ENCODE results near the gene ELP4.

ELP4 gene

DNA sequence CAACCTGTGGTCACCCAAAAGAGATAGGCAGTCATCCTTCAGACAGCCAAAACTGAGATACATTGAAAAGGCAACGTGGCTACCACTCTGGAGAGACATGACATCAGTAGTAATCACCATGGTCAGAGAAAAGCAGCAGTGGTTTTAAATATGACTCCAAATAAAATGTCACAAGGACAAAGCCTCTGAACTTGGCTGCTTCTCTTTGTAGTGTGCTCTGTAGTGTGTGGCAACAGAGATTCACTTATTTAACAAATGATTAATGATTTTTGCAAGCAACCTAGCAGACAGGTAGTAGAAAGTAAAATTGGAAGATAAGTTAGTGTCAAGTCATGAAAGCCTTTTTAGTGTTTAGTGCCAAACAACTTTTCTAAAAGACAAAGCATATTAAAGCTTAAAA lies 238.0 kb downstream of the ELP4 start:
- no peak for DNase-seq (ENCODE audit: low read depth, low spot score)
- H3K4me3 ChIP-seq (ENCODE audit: low read length) = no peak overlapping the region

DNA sequence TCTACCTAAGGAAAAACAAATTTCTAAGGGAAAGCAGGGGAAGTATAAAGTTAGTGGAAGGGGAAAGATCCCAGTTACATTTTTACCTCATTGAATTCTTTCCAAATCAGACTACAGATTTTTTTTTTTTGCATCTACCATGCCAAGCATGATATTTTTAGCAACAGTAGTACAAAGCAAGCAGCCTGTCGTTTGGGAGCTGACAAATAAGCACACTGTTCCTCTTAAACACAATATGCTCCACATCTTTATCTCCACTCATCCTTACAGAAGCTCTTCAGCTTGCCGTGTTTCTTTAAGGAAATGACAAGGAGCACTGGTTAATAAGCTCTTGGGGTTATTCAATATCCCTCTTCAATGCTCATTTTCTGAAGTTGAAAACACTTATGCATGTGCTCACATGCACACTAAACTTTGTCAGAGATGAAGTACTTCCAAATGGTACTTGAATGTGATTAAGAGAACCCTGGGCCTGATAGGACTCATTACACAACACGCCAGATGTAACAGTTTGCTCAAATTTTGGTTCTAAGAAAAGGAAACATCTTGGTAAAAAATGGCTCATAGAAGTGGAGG lies 247.8 kb downstream of the ELP4 start:
- DNase-seq (ENCODE audit: low read depth, low spot score) = no peak
- no peak overlapping the region for H3K4me3 ChIP-seq (ENCODE audit: low read length)

DNA sequence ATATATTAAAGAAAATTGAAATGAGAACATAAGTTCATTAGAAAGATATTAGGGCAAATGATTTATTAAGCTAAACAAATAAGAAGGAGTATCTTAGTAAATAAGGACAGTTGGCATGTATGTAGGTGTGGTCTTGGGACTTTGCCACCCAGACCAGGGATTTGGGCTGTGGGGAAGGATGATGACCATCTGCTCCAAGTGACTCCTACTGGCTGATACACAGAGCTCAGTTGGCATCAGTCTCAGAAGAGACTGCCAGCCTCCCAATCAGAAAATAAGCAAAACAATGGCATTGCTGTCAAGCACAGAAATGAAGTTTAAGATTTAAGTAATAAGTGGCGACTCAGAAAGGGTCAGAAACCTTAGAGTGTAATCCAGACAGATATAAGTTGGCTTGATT lies 252.1 kb downstream of the ELP4 start:
- no peak for DNase-seq (ENCODE audit: low read depth, low spot score)
- H3K4me3 ChIP-seq (ENCODE audit: low read length) = no peak overlapping the region

DNA sequence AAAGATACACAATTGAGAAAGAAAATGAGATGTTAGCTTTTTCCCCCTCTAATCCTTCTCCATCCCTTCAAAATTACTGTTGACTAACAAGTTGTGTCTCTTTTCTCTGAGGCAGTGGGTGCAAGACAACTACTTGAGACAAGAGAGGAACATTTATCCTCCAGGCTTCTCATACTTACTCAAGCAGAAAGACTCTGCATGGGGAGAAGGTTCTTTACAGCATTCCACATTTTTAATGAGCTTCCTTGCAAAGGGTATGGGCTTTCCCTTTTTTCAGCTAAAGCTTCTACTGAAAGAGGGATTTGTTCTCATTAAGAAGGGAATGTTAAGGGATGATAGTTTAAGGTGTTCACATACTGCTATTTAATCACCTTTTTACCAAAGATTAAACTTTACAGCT lies 253.7 kb downstream of the ELP4 start:
- no peak for DNase-seq (ENCODE audit: low read depth, low spot score)
- no peak overlapping the region for H3K4me3 ChIP-seq (ENCODE audit: low read length)

DNA sequence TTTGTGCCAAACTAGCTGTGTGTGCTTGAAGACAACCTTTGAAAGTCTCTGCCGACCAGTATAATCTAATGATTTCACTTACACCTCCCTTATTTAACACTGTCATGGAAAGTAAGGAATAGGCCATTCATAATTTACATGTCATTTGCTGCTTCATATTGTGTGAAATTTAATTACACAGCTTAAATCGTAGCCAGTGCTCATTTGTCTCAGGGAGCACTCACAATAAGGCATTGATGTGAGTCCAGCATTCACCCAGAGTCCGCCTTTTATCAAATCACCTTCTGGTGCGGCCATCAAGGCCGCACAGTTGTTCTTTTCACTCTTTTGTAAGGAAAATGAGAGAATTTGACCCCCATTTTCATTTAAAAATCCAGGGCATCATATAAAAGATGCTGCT lies 254.7 kb downstream of the ELP4 start:
- H3K4me3 ChIP-seq (ENCODE audit: low read length) = no peak overlapping the region

DNA sequence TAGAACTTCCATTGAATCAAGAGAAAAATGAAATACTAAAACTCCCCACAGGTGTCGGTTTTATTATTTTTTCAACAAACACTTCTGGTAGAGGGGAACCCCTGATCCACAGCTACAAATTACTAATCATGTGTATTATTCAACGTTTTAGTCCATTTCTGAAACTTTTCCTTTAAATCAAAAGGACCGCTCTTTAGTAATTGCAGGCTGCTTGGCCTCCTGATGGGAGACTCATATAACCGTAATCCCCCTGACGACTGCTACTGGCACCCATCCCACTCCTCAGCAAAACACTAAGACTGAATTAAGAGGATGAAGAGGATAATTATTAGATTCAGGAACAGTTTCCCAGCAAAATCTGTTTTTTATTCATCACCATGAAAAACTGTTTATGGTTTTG lies 255.2 kb downstream of the ELP4 start:
- DNase-seq (ENCODE audit: low read depth, low spot score) = no peak
- H3K4me3 ChIP-seq (ENCODE audit: low read length) = no peak overlapping the region

More for the DNA sequence above, 254.7 kb downstream of the ELP4 start:
- no peak for DNase-seq (ENCODE audit: low read depth, low spot score)

DNA sequence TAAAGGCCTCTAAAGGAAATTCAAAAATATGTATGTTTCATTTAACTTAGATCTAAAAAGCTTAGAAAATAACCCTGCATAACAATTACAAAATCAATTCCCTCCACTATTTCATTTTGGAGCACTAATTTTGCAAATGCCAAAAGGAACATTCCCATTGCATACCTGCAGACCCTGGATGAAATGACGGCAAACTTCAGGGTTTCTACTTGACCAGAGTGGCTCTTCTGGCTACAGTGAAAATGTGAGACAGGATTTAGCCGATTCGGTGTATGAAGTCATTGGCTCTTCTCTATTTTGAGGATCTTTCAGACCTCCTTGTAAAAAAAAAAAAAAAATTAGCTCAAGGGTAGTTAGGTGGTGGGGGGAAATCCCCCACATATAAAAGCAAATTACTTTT lies 257.5 kb downstream of the ELP4 start:
- DNase-seq (ENCODE audit: low read depth, low spot score) = no peak
- no peak overlapping the region for H3K4me3 ChIP-seq (ENCODE audit: low read length)

DNA sequence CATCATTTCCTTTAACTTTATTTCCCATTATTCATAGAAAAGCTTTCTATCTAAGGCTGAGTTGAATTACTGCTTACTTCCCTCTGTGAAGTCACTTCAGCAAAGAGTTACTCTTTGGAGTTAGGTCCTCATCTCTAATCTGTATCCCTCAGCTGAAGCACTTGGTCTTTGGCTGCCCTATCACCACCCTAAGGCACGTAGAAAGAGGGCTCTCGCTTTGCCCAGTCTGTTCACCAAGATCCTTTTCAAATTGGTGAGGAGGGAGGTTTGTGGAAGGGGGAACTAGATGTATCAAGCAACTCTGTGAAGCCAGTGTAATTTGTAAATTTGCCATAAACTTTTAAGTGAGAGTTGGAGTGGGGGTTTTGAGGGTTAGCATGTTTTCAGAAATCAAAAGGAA lies 258.1 kb downstream of the ELP4 start:
- DNase-seq (ENCODE audit: low read depth, low spot score) = no peak
- H3K4me3 ChIP-seq (ENCODE audit: low read length) = no peak overlapping the region

DNA sequence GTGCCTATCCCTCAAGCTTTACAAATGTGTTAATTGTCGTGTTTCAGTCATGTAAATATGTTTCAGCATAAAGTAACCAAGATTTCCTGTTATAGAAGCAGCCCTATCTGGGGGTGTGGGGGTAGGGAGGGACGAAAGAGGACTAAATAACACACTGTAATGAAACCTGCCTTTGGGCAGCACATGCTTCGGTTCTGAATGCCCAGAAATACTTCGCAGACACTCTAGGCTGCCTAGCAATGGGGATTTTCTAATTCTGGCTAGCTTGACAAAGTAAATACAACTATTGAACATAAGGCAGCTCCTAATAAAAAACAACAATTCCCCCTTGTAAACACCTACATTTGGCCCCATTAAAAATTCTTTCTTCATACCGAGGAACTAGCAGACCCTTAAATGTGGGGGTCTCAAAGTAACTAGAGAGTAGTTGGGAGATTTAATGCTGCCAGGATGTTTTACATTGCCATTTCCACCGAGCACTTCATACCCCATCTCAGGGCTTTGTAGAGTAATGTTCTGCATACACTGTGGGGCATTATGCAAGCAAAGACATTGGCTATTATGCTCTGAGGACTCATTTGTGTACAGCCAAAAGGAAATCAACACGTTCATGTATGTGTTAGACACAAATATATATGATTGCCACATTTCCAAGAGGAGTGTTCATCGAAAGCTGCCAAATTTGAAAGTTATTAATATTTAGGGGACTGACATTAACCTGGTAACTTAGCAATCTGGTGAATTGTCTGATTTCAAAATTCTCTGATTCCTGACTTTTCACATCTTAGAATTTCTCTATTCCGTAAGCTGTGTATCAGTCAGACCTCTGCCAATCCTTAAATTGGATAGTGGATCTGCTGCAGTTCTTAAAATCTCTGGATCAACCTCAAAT lies 259.4 kb downstream of the ELP4 start:
- DNase-seq (ENCODE audit: low read depth, low spot score) = no peak
- H3K4me3 ChIP-seq (ENCODE audit: low read length) = no peak overlapping the region

DNA sequence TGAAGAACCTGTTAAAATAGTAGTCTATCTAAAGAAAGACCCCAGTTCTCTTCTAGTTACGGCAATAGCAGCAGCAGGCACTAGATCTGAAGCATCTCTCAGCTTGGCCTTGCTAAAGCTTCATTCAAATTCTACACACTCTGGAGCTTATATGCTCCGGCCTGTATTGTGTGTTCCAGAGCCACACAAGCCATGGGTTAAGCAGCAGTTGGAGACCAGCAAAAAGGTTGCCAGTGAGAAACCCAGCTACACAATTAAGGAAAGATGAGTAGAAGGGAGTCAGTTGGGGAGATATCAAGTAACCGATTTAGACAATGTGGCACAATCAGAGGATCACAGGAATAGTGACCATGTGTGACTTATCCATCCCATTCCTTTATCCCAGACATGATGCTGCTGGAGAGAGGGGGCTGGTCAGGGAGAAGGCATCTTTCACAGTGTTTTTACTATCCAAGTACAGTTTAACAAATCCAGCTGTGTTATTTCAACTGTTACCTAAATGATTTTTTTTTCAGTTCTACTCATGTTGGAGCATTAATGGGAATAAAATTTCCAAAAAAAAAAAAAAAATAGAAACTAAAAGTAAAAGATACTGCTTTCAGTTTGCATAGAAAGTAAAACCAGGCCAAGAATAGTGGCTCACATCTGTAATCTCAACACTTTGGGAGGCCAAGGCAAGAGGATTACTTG lies 260.6 kb downstream of the ELP4 start:
- H3K4me3 ChIP-seq (ENCODE audit: low read length) = no peak overlapping the region
- DNase-seq (ENCODE audit: low read depth, low spot score) = no peak

DNA sequence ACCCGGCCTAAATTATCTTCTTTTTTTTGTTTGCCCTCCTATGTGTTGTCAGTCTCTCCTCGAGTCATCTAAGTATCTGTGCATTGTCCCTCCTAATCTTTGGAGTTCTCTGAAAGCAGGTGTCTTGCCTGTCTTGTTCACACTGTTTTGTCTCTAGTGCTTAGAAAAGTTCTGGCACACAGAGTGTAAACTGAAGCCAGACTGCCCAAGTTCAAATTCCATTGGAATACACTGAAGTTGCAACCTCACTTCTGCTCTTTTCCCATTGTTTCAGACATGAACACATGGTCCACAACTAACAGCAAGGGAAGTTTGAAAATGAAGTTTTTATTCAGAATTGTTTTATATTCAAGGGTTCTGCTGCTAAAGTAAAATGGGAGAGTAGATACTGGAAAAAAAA lies 262.8 kb downstream of the ELP4 start:
- no peak overlapping the region for H3K4me3 ChIP-seq (ENCODE audit: low read length)
- DNase-seq (ENCODE audit: low read depth, low spot score) = no peak

DNA sequence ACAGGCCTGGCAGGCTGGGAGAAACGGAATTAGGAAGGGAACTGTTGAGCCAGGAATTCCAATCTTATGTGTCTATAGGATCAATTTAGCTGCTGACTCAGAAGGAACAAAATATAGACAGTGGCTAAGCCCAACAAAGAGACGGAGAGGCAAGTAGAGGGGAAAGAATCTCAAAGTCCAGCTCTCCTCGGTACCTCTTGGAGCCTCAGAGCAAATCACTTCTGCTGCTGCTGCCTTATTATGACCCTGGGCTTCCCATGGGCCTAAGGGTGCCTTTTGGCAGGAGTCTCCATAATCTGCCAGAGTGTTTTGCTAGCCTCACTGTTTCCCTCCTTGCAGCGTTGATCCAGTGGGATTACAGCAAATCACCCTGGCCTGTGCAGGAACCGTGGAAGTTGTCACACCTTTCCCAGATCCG lies 269.8 kb downstream of the ELP4 start:
- H3K4me3 ChIP-seq (ENCODE audit: low read length) = no peak overlapping the region
- DNase-seq (ENCODE audit: low read depth, low spot score) = no peak

DNA sequence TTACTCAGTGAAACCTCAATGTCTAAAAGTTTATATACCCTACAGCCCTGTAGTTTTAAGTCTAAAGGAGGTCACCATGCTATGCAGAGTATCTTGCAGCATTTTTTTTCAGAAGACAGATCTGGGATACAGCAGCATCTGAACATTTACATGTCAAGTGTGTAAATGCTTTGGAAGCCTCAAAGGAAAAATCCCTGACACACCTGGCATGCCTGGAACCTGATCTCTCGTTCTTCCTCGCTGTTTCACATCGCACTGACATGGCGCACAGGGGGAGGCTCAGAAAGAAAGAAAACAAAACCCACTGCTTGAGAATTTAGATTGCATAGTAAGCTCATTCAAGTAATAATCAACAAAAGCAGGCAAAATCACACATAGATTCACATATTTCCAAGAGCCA lies 270.5 kb downstream of the ELP4 start:
- no peak for DNase-seq (ENCODE audit: low read depth, low spot score)
- H3K4me3 ChIP-seq (ENCODE audit: low read length) = no peak overlapping the region

DNA sequence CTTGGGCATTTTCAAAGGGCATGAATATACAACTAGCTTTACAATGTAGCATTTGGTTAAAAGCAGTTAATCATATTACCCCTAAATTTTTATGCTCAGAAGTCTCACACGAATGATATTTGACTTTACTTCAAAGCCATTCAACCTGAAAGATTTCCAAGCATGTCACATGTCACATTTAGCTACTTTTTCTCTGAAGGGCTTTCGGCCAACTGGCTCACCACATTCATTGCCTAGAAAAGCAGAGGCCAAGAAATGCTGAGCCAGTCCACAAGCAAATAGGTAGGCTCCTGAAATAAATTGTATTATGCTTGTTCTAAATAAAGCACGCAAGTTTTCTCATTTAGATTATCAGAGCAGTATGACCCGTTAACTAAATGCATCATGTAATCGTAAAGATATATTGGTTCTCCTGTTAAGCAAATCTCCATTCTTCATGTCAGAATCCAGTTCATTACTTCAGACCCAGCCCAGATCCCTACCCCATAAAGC lies 271.0 kb downstream of the ELP4 start:
- no peak for DNase-seq (ENCODE audit: low read depth, low spot score)
- no peak overlapping the region for H3K4me3 ChIP-seq (ENCODE audit: low read length)

DNA sequence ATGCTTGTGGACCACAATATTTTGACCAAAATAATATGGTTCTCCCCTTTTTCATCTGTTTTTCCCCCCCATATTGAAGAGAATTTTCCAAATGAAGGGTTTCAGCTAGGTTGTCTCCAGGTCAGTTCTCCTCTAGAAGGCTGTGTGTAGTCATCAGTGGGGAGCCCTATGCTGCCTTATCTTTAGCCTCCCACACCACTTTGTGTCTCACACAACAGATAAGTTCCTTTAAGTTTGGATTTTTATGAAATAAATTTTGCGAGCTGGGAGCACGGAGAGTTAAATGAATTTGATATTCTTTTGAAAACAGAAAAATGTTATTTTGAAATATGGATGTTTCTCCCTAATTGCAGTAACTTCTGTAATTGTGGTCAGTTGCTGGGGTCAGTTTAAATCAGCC lies 272.7 kb downstream of the ELP4 start:
- no peak overlapping the region for H3K4me3 ChIP-seq (ENCODE audit: low read length)
- DNase-seq (ENCODE audit: low read depth, low spot score) = no peak

DNA sequence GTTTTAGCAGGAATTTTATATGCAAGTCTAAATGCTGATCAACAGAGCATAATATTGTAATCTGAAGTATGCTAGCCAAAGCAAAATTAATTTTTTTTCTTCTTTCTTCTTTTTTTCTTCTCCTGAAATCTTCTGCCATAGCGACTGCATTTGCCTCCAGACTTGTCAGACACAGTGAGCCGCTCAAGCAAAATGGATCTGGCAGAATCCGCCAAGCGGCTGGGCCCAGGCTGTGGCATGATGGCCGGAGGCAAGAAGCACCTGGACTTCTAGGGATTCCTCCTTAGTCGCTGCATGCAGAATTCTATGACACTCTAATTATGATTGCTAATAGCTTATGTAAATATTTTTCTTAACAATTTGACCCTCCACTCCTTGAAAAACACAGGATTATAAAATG lies 273.7 kb downstream of the ELP4 start:
- no peak overlapping the region for H3K4me3 ChIP-seq (ENCODE audit: low read length)
- no peak for DNase-seq (ENCODE audit: low read depth, low spot score)

DNA sequence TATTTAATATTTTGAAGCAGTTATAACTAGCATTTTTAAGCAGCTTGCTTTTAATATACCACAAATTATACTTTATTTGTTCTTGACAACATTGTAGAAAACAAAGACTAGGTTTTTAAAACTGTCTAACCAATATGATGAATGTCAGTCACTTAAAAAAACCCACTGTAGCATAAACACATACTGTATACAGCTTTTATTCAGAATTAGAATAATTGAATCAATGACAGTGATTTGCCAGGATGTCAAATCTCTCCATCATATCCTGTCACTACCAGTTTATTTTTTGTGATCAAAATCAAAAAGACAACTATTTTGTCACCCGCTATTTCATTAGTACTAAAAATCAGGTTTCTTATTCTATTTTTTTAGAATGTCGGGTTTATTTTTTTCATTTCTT lies 275.0 kb downstream of the ELP4 start:
- DNase-seq (ENCODE audit: low read depth, low spot score) = no peak
- H3K4me3 ChIP-seq (ENCODE audit: low read length) = no peak overlapping the region

DNA sequence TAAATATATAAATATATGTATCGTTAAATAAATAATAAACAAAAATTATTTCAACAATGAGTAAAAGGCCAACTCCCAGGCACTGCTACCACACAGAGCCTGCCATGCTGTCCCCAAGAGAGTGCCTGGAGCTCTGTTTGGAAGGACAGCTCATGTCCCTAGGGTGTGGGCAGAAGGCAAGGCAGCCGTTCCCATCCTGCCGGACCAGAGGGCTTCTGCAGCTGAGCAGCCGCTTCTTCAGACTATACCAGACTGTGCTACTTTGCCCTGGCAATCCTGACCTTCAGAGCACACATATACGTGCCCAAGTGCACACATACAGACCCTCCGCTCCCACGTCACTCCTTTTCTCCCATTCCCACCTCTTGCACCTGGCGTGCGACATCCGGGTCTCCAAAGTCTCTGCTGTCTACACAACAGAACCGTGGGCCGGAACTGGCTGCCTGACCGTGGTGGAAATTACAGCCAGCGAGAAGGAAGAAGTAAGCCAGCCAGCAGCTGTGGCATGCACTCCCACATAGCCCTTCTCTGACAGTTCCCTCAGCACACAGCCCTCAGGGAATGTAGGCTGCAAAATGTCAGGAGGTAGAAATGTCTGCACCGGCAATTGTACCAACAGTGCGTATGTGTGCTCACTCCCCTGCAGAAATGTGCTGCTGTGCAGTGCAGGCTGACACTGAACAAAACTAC lies 277.6 kb downstream of the ELP4 start:
- no peak for DNase-seq (ENCODE audit: low read depth, low spot score)

DNA sequence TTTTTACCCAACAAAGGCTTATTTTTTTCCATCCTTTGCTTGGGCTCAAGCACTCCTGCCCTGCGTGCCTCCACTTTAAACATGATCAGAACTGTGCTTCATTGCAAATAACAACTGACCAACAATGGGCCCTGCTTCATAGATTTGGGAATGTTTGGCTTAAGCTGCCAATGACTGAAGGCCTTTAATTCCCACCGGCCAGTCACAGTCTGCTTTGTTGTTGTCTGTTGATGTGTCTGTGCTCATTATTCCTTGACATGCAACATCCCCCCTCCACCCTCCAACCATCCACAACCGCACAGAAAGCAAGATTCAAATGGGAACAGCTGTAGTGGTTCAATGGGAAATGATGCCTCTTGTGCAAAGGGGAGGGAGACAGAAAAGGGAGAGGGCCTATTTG lies 278.5 kb downstream of the ELP4 start:
- no peak for DNase-seq (ENCODE audit: low read depth, low spot score)
- no peak overlapping the region for H3K4me3 ChIP-seq (ENCODE audit: low read length)

More for the DNA sequence above, 277.6 kb downstream of the ELP4 start:
- H3K4me3 ChIP-seq (ENCODE audit: low read length) = no peak overlapping the region

DNA sequence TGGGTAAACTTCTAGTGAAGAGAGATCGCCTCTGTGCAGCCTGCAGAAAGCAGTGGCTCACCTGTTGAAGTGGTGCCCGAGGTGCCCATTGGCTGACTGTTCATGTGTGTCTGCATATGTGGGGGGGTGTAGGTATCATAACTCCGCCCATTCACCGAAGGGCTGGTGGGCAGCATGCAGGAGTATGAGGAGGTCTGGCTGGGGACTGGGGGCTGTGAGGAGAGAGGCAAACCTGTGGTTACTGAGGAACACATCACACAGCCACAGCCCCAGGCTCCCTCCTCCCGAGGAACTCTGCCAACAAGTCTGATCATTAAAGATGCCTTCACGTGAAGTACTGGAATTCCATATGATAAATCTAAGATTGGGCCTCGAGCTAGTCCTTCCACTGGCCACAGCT lies 281.1 kb downstream of the ELP4 start:
- H3K4me3 ChIP-seq (ENCODE audit: low read length) = no peak overlapping the region
- no peak for DNase-seq (ENCODE audit: low read depth, low spot score)
